ENCODE measurements around the gene MOB2. TPM values are rescaled to one million over a fixed set of nuclear protein-coding genes. Genes with fewer than 3 reads are reported as not detected.
"Not testable (repeated sequence)": the region's sequence is repeated elsewhere in the genome, so short reads cannot be mapped to it uniquely, and the experiment has no call there.

MOB2 gene
- total and polyA plus RNA-seq, 2 donors from 2014 or later, result 50.7 to 51.7 TPM

- H3K4me3 ChIP-seq (ENCODE audit: low read length in 3 of 3), result no peak overlapping the region
- H3K27ac ChIP-seq (ENCODE audit: low read depth in 2 of 2, low read length in 2 of 2), result no peak overlapping the region
- DNase-seq (peak in 1 of 5 donors; percentile 64), FAIRE-seq (no peak)
- H3K9me3 ChIP-seq (ENCODE audit: control insufficient read depth in 2 of 3, insufficient read depth in 1 of 3, low read length in 3 of 3), result no peaks in the 10 kb centered on the region
- no peak overlapping the region for H3K9ac ChIP-seq (ENCODE audit: low read length in 3 of 3)
- intact Hi-C loops (cut with DNase I), result no loop called here
- H3K4me1 ChIP-seq (ENCODE audit: control insufficient read depth in 2 of 3, insufficient read depth in 2 of 3, low read depth in 1 of 3, low read length in 3 of 3), result peaks cover 0 to 2% (median 0%) of the 10 kb centered on the region in 3 donors
- no peak for TF ChIP-seq CTCF (IDR thresholded peaks at IDR 0.05; ENCODE audit: borderline replicate concordance, extremely low read depth, insufficient read depth)
- H3K36me3 ChIP-seq (ENCODE audit: control insufficient read depth in 2 of 3, insufficient read depth in 3 of 3, low read length in 3 of 3), result no peaks in the 10 kb centered on the region
- H3K27me3 ChIP-seq (ENCODE audit: control insufficient read depth, insufficient read depth, low read length), result no peaks in the 10 kb centered on the region
These were observed 49.1 kb downstream of the MOB2 start for GRCh38 chr11:1437500-1437899.

GRCh38 chr11:1436468-1437039 is 50.0 kb downstream of the MOB2 start:
- Histone ChIP-seq H3K27me3 (ENCODE audit: control insufficient read depth, insufficient read depth, low read length) (no peaks in the 10 kb centered on the region), H3K9me3 (ENCODE audit: control insufficient read depth in 2 of 3, insufficient read depth in 1 of 3, low read length in 3 of 3) (no peaks in the 10 kb centered on the region), H3K36me3 (ENCODE audit: control insufficient read depth in 2 of 3, insufficient read depth in 3 of 3, low read length in 3 of 3) (no peaks in the 10 kb centered on the region), H3K27ac (ENCODE audit: low read depth in 2 of 2, low read length in 2 of 2) (no peak overlapping the region), H3K9ac (ENCODE audit: low read length in 3 of 3) (no peak overlapping the region), H3K4me1 (ENCODE audit: control insufficient read depth in 2 of 3, insufficient read depth in 2 of 3, low read depth in 1 of 3, low read length in 3 of 3) (peaks cover 0 to 2% (median 0%) of the 10 kb centered on the region in 3 donors), H3K4me3 (ENCODE audit: low read length in 3 of 3) (no peak overlapping the region)
- DNase-seq (no peak), FAIRE-seq (no peak)
- intact Hi-C loops (cut with DNase I), result no loop called here
- TF ChIP-seq CTCF (IDR thresholded peaks at IDR 0.05; ENCODE audit: borderline replicate concordance, extremely low read depth, insufficient read depth), result no peak

GRCh38 chr11:1435820-1436467 is 50.6 kb downstream of the MOB2 start:
- H3K9me3 ChIP-seq (ENCODE audit: control insufficient read depth in 2 of 3, insufficient read depth in 1 of 3, low read length in 3 of 3), result no peaks in the 10 kb centered on the region
- H3K36me3 ChIP-seq (ENCODE audit: control insufficient read depth in 2 of 3, insufficient read depth in 3 of 3, low read length in 3 of 3), result no peaks in the 10 kb centered on the region
- DNase-seq (peak in 4 of 5 donors; percentile 35 to 66 (median 49)), FAIRE-seq (no peak)
- H3K4me3 ChIP-seq (ENCODE audit: low read length in 3 of 3), result no peak overlapping the region
- no peak overlapping the region for H3K27ac ChIP-seq (ENCODE audit: low read depth in 2 of 2, low read length in 2 of 2)
- TF ChIP-seq CTCF (IDR thresholded peaks at IDR 0.05; ENCODE audit: borderline replicate concordance, extremely low read depth, insufficient read depth), result no peak
- H3K9ac ChIP-seq (ENCODE audit: low read length in 3 of 3), result no peak overlapping the region
- H3K27me3 ChIP-seq (ENCODE audit: control insufficient read depth, insufficient read depth, low read length), result no peaks in the 10 kb centered on the region
- intact Hi-C loops (cut with DNase I), result no loop called here
- H3K4me1 ChIP-seq (ENCODE audit: control insufficient read depth in 2 of 3, insufficient read depth in 2 of 3, low read depth in 1 of 3, low read length in 3 of 3), result peaks cover 0 to 2% (median 0%) of the 10 kb centered on the region in 3 donors

- H3K36me3 ChIP-seq (ENCODE audit: control insufficient read depth in 2 of 3, insufficient read depth in 3 of 3, low read length in 3 of 3); H3K27ac ChIP-seq (ENCODE audit: low read depth in 2 of 2, low read length in 2 of 2); H3K9ac ChIP-seq (ENCODE audit: low read length in 3 of 3); H3K4me3 ChIP-seq (ENCODE audit: low read length in 3 of 3); H3K4me1 ChIP-seq (ENCODE audit: control insufficient read depth in 2 of 3, insufficient read depth in 2 of 3, low read depth in 1 of 3, low read length in 3 of 3); FAIRE-seq; DNase-seq; H3K9me3 ChIP-seq (ENCODE audit: control insufficient read depth in 2 of 3, insufficient read depth in 1 of 3, low read length in 3 of 3); intact Hi-C loops (cut with DNase I); H3K27me3 ChIP-seq (ENCODE audit: control insufficient read depth, insufficient read depth, low read length): not testable (repeated sequence)
These were observed 51.1 kb downstream of the MOB2 start for GRCh38 chr11:1435479-1435819.

All from kidney (tissue), 14 donors.